ENCODE measurements around the gene CYP21A2. TPM values are rescaled to one million over a fixed set of nuclear protein-coding genes. Genes with fewer than 3 reads are reported as not detected.
"Not testable (repeated sequence)": the region's sequence is repeated elsewhere in the genome, so short reads cannot be mapped to it uniquely, and the experiment has no call there.

The CYP21A2 gene
- total RNA-seq, result under 1 TPM in 2 of 4 donors, not detected in 2; 0.16 to 0.41 TPM

- ATAC-seq; H3K4me1 ChIP-seq; DNase-seq; H3K27ac ChIP-seq; H3K9me3 ChIP-seq; H3K36me3 ChIP-seq; in situ Hi-C loops (cut with MboI; ENCODE audit: low sequenced_read_pairs in 4 of 4); intact Hi-C loops (cut with DNase I; ENCODE audit: low total_unique reads); H3K27me3 ChIP-seq; H3K4me3 ChIP-seq: not testable (repeated sequence)
These were observed at the start of gene CYP21A2 for GRCh38 chr6:32037598-32038524. Gene CYP21A2, plus strand, starts transcription at chr6:32038415. Its CDS starts 8 bp downstream, at chr6:32038423.

GRCh38 chr6:31989363-31989762 lies 48.9 kb upstream of the CYP21A2 start:
- H3K9me3 ChIP-seq; DNase-seq; H3K27ac ChIP-seq; H3K4me3 ChIP-seq; H3K27me3 ChIP-seq; ATAC-seq; H3K4me1 ChIP-seq; H3K36me3 ChIP-seq; in situ Hi-C loops (cut with MboI; ENCODE audit: low sequenced_read_pairs in 4 of 4); intact Hi-C loops (cut with DNase I; ENCODE audit: low total_unique reads): not testable (repeated sequence)

- H3K9me3 ChIP-seq; ATAC-seq; intact Hi-C loops (cut with DNase I; ENCODE audit: low total_unique reads); H3K27me3 ChIP-seq; H3K36me3 ChIP-seq; H3K4me3 ChIP-seq; H3K4me1 ChIP-seq; in situ Hi-C loops (cut with MboI; ENCODE audit: low sequenced_read_pairs in 4 of 4); DNase-seq; H3K27ac ChIP-seq: not testable (repeated sequence)
These were observed 43.8 kb upstream of the CYP21A2 start for GRCh38 chr6:31994421-31994820.

- intact Hi-C loops (cut with DNase I; ENCODE audit: low total_unique reads); H3K4me3 ChIP-seq; H3K4me1 ChIP-seq; H3K9me3 ChIP-seq; ATAC-seq; H3K27me3 ChIP-seq; H3K27ac ChIP-seq; H3K36me3 ChIP-seq; in situ Hi-C loops (cut with MboI; ENCODE audit: low sequenced_read_pairs in 4 of 4); DNase-seq: not testable (repeated sequence)
These were observed 41.8 kb upstream of the CYP21A2 start for GRCh38 chr6:31996385-31996784.

- DNase-seq; in situ Hi-C loops (cut with MboI; ENCODE audit: low sequenced_read_pairs in 4 of 4); H3K4me3 ChIP-seq; H3K36me3 ChIP-seq; H3K9me3 ChIP-seq; H3K27ac ChIP-seq; H3K27me3 ChIP-seq; intact Hi-C loops (cut with DNase I; ENCODE audit: low total_unique reads); H3K4me1 ChIP-seq: not testable (repeated sequence)
- peak in 1 of 2 donors; percentile 27 for ATAC-seq
These were observed 35.5 kb upstream of the CYP21A2 start for GRCh38 chr6:32002546-32003268.

GRCh38 chr6:32003301-32003700 lies 34.9 kb upstream of the CYP21A2 start:
- H3K4me3 ChIP-seq; in situ Hi-C loops (cut with MboI; ENCODE audit: low sequenced_read_pairs in 4 of 4): not testable (repeated sequence)

GRCh38 chr6:32004393-32004792 lies 33.8 kb upstream of the CYP21A2 start:
- DNase-seq; H3K27me3 ChIP-seq; H3K4me1 ChIP-seq; H3K27ac ChIP-seq; H3K9me3 ChIP-seq; H3K36me3 ChIP-seq; ATAC-seq; H3K4me3 ChIP-seq; intact Hi-C loops (cut with DNase I; ENCODE audit: low total_unique reads); in situ Hi-C loops (cut with MboI; ENCODE audit: low sequenced_read_pairs in 4 of 4): not testable (repeated sequence)

More at GRCh38 chr6:32003301-32003700, 34.9 kb upstream of the CYP21A2 start:
- H3K36me3 ChIP-seq; DNase-seq; H3K4me1 ChIP-seq; intact Hi-C loops (cut with DNase I; ENCODE audit: low total_unique reads); H3K9me3 ChIP-seq; ATAC-seq; H3K27me3 ChIP-seq; H3K27ac ChIP-seq: not testable (repeated sequence)

- ATAC-seq; DNase-seq; H3K27me3 ChIP-seq; H3K36me3 ChIP-seq; H3K27ac ChIP-seq; H3K4me3 ChIP-seq; H3K4me1 ChIP-seq; in situ Hi-C loops (cut with MboI; ENCODE audit: low sequenced_read_pairs in 4 of 4); intact Hi-C loops (cut with DNase I; ENCODE audit: low total_unique reads); H3K9me3 ChIP-seq: not testable (repeated sequence)
These were observed 33.2 kb upstream of the CYP21A2 start for GRCh38 chr6:32004864-32005537.

GRCh38 chr6:32005538-32005880 lies 32.7 kb upstream of the CYP21A2 start:
- ATAC-seq; H3K27ac ChIP-seq; intact Hi-C loops (cut with DNase I; ENCODE audit: low total_unique reads); H3K4me1 ChIP-seq; H3K4me3 ChIP-seq; H3K27me3 ChIP-seq; H3K36me3 ChIP-seq; H3K9me3 ChIP-seq; in situ Hi-C loops (cut with MboI; ENCODE audit: low sequenced_read_pairs in 4 of 4); DNase-seq: not testable (repeated sequence)

- H3K27me3 ChIP-seq; H3K4me3 ChIP-seq; H3K27ac ChIP-seq; DNase-seq; H3K36me3 ChIP-seq; H3K4me1 ChIP-seq; ATAC-seq; in situ Hi-C loops (cut with MboI; ENCODE audit: low sequenced_read_pairs in 4 of 4); intact Hi-C loops (cut with DNase I; ENCODE audit: low total_unique reads); H3K9me3 ChIP-seq: not testable (repeated sequence)
These were observed 32.2 kb upstream of the CYP21A2 start for GRCh38 chr6:32005991-32006529.

GRCh38 chr6:32007086-32007485 lies 31.1 kb upstream of the CYP21A2 start:
- H3K27ac ChIP-seq; DNase-seq; H3K27me3 ChIP-seq; H3K9me3 ChIP-seq; ATAC-seq; in situ Hi-C loops (cut with MboI; ENCODE audit: low sequenced_read_pairs in 4 of 4); intact Hi-C loops (cut with DNase I; ENCODE audit: low total_unique reads); H3K36me3 ChIP-seq; H3K4me3 ChIP-seq; H3K4me1 ChIP-seq: not testable (repeated sequence)
